Stimulated activated CD4-positive, alpha-beta T cell treated with anti-CD3 and anti-CD28 coated beads, Interleukin-12 subunit alpha, Interleukin-12 subunit beta, amount 100 ng/mL, for 48 hours (primary cell): ENCODE data around the gene LRRC74A.

Source experiments
- DNase-seq, 3 donors: peaks; one replicate each; pipeline ENCODE4 v3.0.0-alpha.2; 2020; ENCODE audit warnings: low read depth in 2 of 3, low spot score in 1 of 3

Gene LRRC74A

GRCh38 chr14:76808990-76809389, 17.2 kb upstream of the LRRC74A start:
- no peak for DNase-seq

- DNase-seq = no peak
Measured at GRCh38 chr14:76810525-76810924, 15.7 kb upstream of the LRRC74A start.

GRCh38 chr14:76810953-76811400, 15.2 kb upstream of the LRRC74A start:
- DNase-seq = no peak

GRCh38 chr14:76811561-76811960, 14.6 kb upstream of the LRRC74A start:
- no peak for DNase-seq

- DNase-seq = no peak
Measured at GRCh38 chr14:76812093-76812421, 14.2 kb upstream of the LRRC74A start.

- DNase-seq = peak; percentile 93 to 97 (median 94)
Measured at GRCh38 chr14:76812422-76813383, 13.5 kb upstream of the LRRC74A start, which contains the start of gene ANGEL1. TSS of gene ANGEL1 (minus strand) at chr14:76812882. CDS start at chr14:76812827, 55 bp downstream.

GRCh38 chr14:76814726-76815645, 11.2 kb upstream of the LRRC74A start:
- DNase-seq = no peak

- DNase-seq = no peak
Measured at GRCh38 chr14:76820700-76821099, 5.5 kb upstream of the LRRC74A start.

GRCh38 chr14:76827696-76828296, 1.6 kb downstream of the LRRC74A start:
- DNase-seq = no peak

- no peak for DNase-seq
Measured at GRCh38 chr14:76828339-76829012, 2.3 kb downstream of the LRRC74A start.

GRCh38 chr14:76829013-76829365, 2.8 kb downstream of the LRRC74A start:
- no peak for DNase-seq

GRCh38 chr14:76829650-76830421, 3.6 kb downstream of the LRRC74A start:
- DNase-seq = no peak

GRCh38 chr14:76830556-76830955, 4.3 kb downstream of the LRRC74A start:
- no peak for DNase-seq

GRCh38 chr14:76832503-76832988, 6.3 kb downstream of the LRRC74A start:
- no peak for DNase-seq

- no peak for DNase-seq
Measured at GRCh38 chr14:76833011-76833410, 6.8 kb downstream of the LRRC74A start.

GRCh38 chr14:76834241-76834661, 8.0 kb downstream of the LRRC74A start:
- DNase-seq = no peak

GRCh38 chr14:76836029-76836630, 9.9 kb downstream of the LRRC74A start:
- DNase-seq = no peak

- no peak for DNase-seq
Measured at GRCh38 chr14:76837524-76837923, 11.3 kb downstream of the LRRC74A start.

- no peak for DNase-seq
Measured at GRCh38 chr14:76842414-76842813, 16.2 kb downstream of the LRRC74A start.
